GM20431 (cell line): Measurements from ENCODE around the gene STAT2.
"Not testable (repeated sequence)": the region's sequence is repeated elsewhere in the genome, so short reads cannot be mapped to it uniquely, and the experiment has no call there.

Source experiments
- in situ Hi-C: fragments of 300-500 bp; cut with MseI, MboI; formaldehyde crosslinking; loops from one replicate; pipeline ENCODE4 v1.15.0; 2020; ENCODE audit warnings: low sequenced_read_pairs; ENCODE audit not compliant: unreplicated experiment

The STAT2 gene

DNA sequence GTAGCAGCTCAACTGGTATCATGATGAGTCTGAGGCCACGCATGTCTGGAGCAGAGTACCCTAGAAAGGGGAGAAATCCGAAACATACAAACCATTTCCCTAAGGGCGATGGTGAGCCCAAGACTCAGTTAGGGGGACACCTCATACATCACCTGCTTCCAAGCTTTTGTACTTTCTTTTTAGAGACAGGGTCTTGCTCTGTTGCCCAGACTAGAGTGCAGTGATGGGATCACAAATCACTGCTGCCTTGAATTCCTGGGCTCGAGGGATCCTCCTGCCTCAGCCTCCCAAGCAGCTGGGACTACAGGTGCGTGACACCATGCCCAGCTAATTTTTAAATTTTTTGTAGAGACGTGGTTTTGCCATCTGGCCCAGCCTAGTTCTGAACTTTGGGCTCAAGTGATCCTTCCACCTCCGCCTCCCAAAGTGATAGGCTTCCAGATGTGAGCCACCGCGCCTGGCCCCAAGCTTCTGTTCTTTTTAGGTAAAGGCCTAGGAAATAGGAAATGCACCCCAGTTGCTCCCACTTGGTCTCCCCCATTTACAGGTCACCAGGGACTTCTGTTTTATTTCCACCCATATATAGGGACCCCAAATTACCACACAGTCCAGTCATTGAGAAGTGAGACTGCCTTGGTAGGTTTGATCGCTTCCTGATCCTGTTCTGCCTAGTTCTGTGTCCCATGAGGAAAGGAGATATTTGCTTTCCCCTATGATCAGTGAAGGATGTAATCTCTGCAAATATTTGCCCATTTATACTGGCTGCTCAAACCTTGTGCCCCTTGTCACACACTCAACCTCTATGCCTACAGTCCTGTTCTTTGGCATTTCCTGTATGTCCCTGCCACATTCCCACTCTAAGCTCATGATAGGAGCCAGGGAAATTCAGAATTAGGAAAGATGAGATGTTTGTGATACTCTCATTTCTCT, 2.5 kb upstream of the STAT2 start, which contains the start of gene APOF:
Gene APOF, minus strand, starts transcription at position 728 of the 930 bp plus-strand sequence. Its CDS starts 112 bp downstream, at position 616.
- in situ Hi-C loops = no loop called here

DNA sequence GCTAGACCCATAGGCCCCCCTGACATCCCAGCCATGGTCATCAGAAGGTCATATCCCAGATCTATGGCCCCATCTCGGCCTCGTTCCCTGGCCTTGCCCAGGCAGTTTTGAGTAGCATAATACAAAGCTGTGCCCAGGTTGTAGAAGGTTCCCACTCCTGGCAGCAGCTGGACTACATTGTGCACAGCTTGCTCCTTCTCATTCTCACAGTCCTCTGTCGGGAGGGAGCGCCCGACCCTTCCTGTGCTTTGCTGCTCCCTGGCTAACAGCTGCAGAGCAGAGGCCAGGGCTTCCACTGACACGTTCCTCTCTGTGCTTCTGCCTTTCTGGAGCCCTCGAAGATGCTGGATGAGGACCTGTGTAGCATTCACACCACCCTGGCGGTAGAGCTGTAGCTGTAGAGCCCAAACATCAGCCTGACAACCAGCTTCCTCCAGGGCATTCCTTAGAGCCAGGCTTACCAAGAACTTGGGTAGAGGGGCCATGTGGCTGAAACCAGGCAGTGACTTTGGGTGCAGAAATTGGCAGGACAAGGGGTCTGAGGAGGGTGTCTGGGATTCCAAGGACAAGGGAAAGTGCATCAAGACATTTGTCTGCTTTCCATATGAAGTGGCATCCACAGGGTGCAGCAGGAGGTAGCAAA, 1.7 kb upstream of the STAT2 start:
- in situ Hi-C loops = no loop called here

DNA sequence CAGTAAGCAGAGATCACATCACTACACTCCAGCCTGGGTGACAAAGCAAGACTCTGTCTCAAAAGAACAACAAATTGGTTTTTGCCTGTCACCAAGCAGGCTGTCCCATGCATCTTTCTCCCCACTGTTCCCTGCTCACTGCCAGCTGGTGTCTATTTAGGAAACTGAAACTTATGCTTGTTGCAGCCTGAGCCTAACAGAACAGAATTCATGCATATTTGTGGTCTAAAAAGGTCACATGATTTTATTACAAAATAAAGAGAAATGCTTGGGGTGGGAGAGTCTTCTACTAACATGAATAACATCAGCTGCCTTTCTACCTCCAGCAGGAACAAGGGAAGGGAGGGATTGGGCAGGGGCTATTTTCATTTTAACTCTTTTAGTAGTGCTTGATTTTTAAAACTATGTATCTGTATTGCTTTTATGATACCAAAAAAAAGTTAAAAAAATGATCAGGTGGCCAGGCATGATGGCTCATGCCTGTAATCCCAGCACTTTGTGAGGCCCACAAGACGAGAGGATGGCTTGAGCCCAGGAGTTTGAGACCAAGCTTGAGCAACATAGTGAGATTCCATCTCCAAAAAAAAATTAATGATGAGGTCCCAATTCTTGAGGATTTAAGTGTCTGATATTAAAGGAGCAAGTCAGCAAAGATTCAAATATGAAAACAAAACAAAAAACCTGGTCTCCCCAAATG, 923 bp downstream of the STAT2 start:
- in situ Hi-C loops = no loop called here

DNA sequence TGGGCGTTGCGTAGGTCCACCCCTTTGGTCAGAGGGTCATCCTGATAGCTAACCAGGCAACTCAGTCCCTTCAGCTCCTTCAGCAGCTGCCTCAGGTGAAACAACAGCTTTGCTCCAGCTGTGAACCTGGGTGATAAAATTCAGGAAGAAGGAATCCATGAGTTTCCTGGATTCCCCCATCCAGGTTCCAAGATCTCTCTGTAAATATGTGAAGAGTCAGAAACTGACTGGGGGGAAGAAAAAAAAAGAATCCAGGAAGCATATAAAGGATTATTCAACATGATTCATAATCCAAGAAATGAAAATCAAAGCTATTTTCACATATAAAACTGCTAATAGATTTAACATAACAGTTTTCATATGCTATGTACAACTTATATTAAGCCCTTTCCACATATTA, 8.6 kb downstream of the STAT2 start:
- in situ Hi-C loops = no loop called here

DNA sequence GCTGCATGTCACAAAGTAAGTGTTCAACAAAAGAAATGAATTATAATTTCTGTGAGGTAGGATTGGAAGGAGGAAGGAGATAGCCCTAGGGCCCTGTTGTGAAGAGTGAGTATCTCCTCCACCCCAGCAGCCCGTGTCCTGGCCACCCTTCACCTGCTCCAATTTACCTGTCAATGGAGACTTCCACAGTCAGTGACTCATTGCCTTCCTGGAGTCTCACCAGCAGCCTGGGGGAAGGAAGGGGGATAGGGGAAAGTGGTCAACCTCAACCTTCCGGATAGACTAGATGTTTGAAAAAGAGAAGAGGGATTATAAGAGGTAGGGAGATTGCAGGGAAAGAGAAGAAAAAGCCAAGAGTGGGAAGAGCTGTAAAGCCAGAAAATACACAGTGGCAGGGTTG, 9.2 kb downstream of the STAT2 start:
- in situ Hi-C loops = no loop called here

DNA sequence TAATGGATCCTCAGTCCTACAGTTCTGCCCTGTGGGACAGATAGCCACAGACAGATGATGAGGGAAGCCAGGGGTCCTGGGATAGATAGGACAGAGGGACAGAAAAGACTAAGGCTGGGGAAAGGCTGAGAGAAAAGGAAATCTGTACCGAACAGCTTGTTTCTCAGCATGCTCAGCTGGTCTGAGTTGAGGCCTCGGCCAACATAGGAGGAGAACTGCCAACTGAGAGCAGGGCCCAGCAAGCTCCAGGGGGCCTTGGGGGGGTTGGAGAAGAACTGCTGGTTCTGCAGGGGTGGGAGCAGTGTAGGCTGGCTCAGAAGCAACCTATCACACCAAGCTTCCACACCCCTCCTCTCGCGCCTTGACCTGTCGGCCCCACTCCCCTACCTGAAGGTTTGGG, 11.1 kb downstream of the STAT2 start:
- in situ Hi-C loops = no loop called here

DNA sequence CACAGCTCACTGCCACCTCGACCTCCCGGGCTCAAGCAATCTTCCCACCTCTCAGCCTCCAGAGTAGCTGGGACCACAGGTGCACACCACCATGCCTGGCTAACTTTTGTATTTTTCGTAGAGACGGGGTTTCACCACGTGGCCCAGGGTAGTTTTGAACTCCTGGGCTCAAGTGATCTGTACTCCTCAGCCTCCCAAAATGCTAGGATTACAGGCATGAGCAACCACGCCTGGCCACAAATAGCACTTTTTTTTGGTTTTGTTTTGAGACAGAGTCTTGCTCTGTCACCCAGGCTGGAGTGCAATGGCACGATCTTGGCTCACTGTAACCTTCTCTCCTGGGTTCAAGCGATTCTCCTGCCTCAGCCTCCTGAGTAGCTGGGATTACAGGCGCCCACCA, 12.7 kb downstream of the STAT2 start:
- in situ Hi-C loops = not testable (repeated sequence)

DNA sequence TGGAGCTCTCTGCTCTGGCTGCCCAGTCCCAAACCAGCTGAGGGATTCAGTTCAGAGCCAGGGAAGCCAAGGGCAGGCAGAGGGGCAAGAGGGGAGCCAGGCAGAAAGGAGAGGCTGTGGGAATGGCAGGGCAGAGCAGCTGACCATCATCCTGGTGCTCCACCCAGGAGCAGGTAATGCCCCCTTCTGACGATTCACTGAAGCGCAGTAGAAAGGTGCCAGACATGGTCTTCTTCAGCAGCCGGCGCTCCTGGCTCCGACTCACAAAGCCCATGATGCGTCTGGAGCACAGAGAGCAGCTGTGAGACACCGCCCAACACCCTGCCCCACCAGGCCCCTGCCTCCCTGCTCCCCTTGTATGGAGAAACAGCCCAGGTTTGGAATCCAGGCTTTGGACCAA, 13.2 kb downstream of the STAT2 start:
- in situ Hi-C loops = no loop called here

DNA sequence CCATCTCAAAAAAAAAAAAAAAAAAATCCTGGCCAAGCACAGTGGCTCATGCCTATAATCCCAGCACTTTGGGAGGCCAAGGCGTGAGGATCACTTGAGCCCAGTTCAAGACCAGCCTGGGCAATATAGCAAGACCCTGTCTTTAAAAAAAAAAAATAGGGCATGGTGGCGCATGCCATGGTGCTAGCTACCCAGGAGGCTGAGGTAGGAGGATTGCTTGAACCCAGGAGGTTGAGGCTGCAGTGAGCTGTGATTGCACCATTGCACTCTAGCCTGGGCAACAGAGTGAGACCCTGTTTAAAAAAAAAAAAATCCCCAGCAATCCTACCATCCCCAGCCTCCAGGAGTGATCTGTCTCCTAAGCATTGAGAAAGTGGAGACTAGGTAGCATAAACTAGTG, 17.6 kb downstream of the STAT2 start:
- in situ Hi-C loops = not testable (repeated sequence)

DNA sequence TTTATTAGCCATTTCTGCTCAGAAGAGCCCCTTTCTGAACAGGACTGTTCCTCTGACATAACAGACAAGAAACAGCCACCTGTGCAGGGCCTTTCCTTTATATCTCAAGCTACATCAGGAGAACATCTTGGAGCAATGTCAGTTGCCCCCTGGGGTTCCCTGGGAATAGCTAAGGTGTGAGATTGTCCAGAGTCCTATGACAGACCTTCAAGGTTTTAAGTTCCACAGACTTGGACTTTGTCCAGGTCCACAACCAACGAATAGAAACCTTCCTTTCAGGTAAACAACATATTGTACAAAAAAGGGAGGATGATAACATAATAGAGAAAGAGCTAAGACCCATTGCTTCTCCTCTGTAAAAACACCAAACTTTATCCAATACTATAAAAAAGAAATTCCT, 18.3 kb downstream of the STAT2 start:
- in situ Hi-C loops = no loop called here

DNA sequence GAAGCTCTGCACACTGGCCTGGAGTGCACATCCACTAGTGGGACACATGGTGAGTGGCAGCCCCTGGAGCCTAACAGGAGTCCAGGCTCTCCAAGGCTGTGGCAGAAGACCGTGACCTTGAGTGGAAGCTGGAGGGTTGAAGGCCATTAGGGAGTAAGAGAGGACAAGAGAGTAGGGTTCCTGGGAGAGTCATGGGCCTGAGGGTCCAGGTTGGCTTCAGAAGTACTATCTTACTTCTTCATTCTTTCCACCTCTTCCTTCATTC, 20.8 kb downstream of the STAT2 start:
- in situ Hi-C loops = no loop called here

DNA sequence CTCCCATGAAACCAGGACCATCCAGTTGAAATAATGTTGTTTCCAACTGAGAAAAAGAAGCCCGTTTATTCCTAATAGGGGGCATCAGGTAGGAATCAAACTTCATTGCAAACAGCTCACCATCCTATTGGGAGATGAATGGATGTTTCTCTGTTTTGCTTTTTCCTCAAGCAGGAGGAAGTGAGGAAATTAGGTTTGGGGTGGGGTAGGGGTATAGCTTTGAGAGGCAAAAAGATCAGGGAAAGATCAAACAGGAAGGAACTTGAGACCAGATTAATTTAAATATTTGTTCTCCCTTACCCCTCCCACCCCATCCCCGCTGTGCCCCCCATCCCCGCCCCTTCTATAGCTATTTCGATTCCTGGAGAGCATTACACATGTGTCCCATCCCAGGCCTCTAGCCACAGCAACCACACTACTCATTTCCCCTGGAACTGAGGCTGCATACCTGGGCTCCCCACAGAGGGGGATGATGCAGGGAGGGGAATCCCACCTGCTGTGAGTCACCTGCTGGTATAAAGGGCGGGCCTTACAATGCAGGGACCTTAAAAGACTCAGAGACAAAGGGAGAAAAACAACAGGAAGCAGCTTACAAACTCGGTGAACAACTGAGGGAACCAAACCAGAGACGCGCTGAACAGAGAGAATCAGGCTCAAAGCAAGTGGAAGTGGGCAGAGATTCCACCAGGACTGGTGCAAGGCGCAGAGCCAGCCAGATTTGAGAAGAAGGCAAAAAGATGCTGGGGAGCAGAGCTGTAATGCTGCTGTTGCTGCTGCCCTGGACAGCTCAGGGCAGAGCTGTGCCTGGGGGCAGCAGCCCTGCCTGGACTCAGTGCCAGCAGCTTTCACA, 21.4 kb downstream of the STAT2 start, which contains the start of gene IL23A:
Gene IL23A, plus strand, starts transcription at position 577 of the 850 bp plus-strand sequence. Its CDS starts 161 bp downstream, at position 738.
- in situ Hi-C loops = no loop called here

DNA sequence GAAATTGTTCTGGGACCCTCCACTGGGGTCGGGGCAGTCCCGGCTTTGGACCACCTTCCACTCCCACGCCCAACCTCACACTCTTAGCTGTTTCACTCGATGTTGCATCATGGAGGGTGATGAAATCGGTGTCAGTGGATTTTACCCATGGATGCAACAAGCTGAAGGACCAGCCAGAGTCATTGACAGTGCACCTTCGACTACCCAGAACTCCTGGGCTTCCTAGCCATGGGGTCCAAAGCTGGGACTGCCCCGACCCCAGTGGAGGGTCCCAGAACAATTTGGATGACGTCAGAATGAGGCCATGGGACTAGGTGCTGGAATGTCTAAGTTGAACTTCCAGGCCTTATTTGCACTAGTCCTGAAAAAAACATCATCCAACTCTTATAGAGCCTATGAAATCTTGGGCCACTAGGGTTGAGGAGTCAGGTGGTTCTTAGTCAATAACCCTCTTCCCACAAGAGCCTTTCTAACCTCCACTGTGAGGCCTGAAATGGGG, 22.1 kb downstream of the STAT2 start:
- in situ Hi-C loops = no loop called here

DNA sequence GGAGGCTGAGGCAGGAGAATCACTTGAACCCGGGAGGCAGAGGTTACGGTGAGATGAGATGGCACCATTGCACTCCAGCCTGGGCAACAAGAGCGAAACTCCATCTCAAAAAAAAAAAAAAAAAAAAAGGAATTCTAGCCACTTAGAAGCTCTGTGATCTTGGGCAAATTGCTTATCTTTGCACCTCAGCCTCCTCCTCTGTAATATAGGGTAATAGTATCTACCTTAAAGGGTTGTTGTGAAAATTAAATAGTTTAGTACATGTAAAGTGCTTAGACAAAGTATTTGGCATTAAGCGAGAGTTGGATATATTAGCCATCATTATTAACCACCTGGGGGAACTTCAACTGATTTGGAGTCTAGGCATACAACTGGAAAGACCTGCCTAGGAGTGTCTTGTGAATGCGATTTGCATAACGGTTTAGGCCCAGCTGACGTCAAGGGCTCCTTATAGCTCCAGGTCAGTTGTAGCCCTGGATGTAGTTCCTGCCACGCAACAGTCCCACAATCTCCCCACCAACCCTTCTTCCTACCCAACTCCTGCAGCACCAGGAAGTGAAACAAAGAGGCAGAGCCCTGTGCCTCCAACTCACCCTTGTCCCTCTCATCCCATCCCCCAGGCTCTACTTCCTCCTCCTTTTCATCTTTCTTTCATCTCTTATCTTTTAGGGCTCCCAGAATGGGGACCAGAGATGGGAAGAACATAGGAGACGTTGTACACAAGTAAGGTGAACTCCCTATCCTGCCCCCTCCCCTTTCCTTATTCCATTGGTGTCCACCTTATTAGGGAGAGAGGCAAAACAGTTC, 23.3 kb downstream of the STAT2 start:
- in situ Hi-C loops = no loop called here

DNA sequence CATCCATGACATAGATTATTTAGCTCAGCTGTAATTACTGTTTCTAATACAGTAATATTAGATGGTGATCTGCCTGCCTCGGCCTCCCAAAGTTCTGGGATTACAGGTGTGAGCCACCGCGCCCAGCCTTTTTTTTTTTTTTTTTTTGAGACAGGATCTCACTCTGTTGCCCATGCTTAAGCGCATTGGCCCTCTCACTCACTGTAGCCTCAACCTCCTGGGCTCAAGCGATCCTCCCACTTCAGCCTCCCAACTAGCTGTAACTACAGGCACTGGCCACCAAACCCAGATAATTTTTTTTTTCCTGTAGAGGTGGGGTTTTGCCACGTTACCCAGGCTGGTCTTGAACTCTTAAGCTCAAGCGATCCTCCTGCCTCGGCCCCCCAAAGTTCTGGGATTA, 24.4 kb downstream of the STAT2 start:
- in situ Hi-C loops = not testable (repeated sequence)

DNA sequence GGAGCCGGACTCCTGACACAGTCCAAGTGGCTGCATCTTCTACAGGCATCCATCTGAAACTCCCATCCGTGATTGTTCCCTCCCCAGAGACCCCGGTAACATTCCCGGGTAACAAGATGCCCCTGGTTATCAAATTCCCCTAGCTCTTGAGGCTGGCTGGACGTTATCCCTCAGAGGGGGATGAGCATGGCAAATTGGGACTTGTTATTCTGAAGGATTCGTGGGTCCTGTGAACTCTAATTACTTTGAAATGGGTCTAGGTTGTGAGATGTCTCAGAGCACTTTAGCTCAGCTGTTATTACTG, 25.5 kb downstream of the STAT2 start:
- in situ Hi-C loops = no loop called here

DNA sequence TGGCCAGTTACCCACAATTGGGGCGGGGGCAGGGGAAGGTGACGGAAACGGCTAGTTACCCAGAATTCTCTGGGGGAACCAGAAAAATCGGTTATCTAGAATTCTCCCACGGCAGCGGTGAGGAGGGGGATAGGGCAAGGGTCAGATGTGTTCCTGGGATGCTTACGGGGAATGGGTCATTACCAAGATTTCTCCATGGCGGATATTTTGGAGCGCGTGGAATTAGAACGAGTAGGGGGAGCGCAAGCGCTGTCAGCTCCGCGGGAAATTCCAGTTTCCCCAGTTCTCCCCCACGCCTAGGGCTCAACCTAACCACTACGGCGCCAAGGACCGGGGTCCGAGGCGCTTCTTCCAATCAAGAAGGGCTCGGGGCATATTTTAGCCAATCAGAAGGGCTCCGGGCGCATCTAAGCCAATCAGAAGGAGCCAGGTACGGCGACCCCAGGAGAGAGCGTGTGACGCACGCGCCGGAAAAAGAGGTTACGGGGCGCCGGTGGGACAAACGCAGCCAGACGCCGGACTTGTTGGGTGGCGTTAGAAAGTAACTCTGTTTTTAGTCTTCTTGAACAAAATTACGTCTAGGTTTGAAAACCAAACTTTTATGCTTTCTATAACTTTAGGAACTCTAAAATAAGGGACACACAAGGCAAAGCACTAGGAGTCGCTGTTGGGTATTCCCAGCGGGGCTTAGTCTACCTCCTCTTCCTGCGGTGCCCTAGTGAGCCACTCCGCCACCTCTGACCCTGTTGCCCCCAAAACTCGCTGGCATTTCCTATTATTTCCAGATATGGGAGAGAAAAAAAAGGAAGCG, 26.0 kb downstream of the STAT2 start, which contains the start of gene PAN2:
Gene PAN2, minus strand, starts transcription at position 322 of the 811 bp plus-strand sequence. CDS start 906 bp downstream, outside the sequence.
- in situ Hi-C loops = no loop called here

DNA sequence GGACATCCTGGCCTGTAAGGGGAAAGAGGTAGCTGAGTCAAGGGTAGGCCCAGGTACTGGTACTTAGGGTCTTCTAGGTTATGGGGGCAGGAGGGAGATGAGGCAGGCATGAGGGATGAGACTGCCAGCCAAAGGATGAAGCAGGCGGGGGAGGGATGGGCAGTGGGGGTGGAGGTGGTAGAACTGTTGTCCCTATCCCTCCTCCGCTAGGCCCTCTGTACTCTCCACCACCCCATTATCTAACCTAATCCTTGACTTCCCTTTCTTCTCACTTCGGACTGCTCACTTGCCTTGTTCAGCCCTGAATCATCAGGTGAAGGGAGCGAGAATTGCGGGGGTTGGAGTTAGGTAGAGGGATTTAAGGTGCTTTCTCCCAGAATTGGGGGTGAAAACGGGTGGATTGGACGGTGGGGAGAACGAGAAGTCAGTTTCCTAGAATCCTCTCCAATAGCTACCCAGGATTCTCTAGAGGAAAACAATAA, 26.7 kb downstream of the STAT2 start:
- in situ Hi-C loops = no loop called here
